Ramos (cell line): ENCODE results near the gene PAQR9.

Experiments used
- in situ Hi-C: fragments of 300-500 bp; cut with MboI; formaldehyde crosslinking; loops from one replicate; pipeline ENCODE4 v1.14.3; 2022; ENCODE audit warnings: low sequenced_read_pairs; ENCODE audit not compliant: unreplicated experiment

PAQR9 gene

DNA sequence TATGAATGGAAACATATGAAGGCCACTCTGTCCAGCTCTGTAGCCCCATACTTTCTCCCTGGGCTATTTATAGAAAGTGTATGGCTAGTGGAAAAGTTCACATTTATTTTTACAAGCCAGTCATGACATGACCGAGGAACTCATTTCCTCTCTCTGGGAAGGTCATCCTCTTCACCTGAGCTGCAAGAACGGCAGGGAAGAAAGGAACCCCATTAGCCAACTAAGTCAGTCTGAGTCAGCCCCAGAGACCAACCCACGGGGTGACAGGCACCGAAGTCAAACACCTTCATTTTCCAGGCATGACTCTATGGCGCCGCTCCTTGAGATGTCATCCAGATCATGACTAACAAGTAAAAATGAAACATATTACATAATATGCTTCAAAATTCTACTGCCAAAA lies 4.8 kb downstream of the PAQR9 start:
- in situ Hi-C loops, result no loop called here

DNA sequence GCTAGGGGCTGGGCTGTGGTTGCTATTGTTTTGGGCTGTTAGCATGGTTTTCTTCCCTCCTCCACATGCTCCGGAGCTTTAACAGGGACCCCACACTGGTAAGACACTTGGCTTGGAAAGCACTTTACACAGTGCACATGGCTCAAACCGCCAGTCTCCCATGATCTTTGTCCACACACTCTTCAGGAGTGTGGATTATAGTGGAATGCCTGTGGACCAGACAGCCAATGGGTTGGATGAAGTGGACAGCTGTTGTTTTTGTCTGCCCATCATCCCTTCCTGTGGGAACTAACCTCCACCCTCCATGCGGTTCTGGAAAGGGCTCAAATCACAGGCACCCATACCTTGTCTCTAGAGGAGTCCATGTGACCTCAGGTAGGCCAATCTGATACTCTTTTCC lies 10.0 kb downstream of the PAQR9 start:
- in situ Hi-C loops, result no loop called here

DNA sequence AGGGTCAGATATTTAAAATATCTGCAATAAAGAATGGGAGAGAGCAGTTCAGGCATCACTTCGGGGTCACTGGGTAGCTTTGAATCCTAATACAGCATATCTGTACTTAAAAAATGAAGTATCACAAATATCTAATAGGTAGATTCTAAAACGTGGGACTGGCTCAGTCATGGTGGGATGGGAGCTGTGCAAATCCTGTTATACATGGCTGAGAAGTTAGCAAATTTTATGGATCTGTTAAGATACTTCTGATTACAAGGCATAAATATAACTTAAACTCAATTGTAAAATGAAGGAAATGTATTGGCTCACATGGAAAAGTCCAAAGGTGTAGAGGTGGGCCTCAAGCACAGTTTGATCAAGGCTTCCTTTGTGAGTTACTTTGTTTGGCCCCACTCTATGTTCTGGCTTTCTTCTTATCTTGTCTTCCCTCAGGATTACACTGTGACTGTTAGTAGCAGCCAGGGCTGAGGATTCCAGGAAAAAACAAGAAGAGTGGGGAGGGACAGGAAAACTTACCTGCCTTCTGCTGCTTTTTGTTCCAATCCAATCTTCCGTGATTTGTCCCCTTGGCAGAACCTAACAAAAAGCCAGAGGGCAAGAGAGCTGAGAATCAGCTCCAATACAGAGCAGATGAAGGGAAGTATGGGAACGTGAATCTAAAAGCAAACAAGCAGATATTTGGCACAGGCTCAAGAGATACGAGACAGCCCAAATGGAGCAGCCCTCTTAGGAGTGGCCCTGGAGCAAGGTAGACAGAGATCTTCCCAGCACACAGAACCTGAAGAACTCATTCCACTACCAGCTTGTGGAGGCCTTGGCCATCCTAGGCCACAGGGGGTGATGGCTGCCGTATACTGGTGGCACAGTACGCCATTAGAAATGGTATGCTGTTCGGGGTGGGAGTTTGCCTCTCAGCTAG lies 10.9 kb downstream of the PAQR9 start:
- in situ Hi-C loops, result no loop called here

DNA sequence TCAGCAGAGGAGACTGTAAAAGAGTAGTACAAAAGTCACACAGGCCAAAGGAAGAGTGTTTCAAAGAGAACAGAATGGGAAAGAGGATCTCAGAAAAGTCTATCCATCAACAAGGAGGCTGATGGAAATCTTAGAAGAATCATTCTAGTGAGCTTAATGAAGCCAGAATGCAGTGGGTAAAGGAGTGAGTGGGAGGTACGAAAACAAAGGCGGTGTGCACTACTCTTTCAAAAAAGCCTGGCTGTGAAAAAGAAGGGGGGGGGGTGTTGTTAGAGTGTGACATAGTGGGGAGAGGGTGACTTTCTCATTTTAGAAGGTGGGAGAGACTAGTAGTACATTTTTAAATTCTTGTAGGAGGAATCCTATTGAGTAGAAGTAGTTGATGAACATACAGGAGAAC lies 11.7 kb downstream of the PAQR9 start:
- in situ Hi-C loops, result no loop called here

DNA sequence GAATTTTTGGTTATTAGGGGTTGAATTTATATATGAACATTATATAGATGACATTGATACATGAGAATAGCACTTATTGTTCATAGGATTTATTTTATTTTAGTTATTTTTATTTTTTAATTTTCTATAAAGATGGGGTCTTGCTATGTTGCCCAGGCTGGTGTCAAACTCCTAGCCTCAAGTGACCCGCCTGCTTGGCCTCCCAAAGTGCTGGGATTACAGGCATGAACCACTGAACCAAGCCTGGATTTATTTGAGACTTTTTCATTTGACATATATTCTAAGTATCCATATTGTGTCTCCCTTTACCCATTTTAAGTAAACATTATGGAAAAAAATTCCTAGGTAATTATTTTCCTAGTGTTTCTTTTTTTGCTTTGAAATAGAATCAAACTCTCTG lies 12.5 kb downstream of the PAQR9 start:
- in situ Hi-C loops, result no loop called here

DNA sequence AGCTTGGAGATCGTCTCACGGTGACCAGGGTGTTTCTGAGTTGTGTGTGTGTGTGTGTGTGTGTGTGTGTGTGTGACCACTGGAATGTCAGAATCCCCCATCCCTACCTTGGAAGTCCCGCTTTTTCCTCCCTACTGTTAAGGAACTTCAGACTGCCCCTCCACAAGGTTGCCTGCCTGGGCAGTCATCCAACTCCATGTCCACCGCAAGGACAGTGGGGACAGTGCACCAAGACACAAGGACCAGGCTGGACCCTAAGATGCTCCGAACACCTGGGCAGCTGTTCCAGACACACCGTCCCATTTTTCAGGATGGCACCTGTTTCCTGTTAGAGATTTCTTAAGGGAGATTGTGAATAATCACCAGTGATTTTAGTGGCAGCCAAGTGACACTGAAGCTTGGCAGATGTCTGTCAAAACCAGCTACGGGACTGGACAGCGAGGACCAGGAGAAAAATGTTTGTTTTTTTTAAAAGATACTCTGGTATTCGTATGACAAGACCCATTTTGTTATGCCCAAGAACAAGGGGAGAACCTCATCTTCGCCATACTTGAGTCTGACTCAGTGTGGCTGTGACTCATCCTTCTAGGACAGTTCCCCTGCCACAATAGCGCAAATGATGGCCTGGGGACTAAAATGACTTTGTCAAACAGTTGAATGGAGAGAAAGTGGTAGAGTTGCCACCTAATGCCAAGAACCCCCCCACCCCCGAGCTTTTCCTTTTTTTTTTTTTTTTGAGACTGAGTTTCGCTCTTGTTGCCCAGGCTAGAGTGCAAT lies 15.5 kb downstream of the PAQR9 start:
- in situ Hi-C loops, result no loop called here

DNA sequence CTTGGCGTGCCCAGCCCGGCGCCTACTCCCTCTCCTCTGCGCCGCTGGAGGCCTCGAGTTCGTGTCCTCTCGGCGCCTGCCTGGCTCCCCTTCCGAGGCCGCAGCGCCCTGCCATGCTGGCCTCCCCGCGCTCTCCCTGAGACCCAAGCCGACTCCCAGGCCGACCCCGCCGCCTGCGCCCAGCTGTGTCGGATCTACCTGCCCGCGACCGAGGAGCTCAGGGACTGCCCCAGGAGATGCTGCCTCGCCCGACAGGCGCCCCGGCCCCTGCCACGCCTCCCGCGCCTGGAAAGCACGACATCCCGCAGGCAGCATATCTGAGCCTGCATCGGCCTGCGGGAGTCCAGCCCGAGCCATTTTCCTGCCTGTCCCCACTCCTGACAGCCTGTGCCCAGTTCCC lies 16.1 kb downstream of the PAQR9 start:
- in situ Hi-C loops, result no loop called here

DNA sequence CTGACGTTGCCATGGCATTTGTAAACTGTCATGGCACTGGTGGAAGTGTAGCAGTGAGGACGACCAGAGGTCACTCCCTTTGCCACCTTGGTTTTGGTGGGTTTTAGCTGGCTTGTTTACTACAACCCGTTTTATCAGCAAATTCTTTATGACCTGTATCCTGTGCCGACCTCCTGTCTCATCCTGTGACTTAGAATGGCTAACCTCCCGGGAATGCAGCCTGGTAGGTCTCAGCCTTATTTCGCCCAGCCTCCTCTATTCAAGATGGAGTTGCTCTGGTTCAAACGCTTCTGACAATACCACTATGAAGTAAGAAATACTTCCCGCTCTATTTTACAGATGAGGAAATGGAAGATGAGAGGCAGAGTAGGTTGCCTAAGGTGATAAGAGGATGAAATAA lies 16.6 kb downstream of the PAQR9 start:
- in situ Hi-C loops, result no loop called here

DNA sequence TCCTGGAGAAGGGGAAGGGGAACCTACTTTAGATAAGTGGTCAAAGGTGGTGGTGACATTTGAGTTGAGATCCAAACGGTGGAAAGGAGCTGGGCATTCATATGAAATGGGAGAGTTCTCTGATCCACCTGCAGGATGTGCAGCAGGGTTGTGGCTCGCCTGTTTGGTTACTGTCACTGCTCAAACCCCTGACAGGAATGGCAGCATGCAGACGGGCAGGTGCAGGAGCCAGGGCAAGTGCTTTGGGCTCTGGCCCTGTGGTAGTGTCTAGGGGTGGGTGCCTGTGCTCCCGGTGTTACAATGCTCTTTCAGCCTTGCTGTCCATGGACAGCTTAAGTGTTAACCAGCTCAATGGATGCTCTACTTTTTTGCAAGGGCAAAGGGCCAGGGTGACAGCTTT lies 18.5 kb downstream of the PAQR9 start:
- in situ Hi-C loops, result no loop called here

DNA sequence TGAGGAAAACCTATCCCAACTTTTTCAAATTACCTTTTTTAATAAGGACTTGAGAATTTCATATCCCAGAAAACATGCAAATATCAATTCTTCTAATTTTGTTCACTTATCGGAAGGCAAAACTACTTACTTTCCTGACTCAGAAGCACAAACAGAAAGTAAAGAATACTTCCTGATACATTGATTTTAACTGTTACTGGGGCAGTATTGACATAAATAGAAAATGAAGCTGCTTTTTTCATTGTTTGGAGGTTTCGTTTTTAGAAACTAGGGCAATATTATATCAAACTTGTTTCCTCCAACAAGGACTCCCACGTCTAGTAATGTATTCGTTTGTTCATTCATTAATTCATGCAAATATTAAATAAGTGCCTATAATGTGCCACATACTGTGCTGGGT lies 19.1 kb downstream of the PAQR9 start:
- in situ Hi-C loops, result no loop called here

DNA sequence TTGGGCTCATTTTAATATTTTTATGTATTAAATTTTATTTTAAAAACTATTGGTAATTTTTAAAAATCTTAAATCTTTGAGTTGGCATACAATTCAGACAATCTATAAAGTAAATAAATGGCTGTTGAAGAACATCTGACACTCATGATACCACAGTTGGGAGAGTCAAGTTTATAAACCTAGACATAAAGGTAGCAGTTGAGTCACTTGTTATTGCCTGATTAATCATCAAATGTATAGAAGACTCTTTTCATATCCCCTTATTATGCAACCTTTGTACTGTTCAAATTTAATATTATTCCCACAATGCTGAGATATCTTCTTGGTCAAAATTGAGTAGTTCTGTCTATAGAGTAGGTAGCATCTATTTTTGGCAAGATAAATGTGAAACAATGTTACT lies 19.6 kb downstream of the PAQR9 start:
- in situ Hi-C loops, result no loop called here

DNA sequence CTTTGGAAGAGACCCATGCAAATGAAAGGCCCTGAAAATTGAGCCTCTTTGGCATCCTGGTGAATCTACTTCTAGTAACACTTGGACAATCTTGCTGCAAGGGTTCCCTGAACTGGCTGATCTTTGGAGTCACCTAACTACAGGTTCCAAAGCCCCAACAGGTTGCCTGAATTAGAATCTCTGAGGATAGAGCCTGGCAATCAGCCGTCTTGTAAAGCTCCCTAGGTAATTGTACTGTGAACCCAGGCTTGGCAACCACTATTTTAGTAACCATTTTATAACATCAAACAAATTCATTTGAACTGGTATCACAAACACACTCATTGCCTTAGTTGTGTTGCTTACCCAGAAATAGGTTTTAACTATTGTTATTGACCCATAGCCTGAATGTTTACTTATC lies 20.1 kb downstream of the PAQR9 start:
- in situ Hi-C loops, result no loop called here

DNA sequence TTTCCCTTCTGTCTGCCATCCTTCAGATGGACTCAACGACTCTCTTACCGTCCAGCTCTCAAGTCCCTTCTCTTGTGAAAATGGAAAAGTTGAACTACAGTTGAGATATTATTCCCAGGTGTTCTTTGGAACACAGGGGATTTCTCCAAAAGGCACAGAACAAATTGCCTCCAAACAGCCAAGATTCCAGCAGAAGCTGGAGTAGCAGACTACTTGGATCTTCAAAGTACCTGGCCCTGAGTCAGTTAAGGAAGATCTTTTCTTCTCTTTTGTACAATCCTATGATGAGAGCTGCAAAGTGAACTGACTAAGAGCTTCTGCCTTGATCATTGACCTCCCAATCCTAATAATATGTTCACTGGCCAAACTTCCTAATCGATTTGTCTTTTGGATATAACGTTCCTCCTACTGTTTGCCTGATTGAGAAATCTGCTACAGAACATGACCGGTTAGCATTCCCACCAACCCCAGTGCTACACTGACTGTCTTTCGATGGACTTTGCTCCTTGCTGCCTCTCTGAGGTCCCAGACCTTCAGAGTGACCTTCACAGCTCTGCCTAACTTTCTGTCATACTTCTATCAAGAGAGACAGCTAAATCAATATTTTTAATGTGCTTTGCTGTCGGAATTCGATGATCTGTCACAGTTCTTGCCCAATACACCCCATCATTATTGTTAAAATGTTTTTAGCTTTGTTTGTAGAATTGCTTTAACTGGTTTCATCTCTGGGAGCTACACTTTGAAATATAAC lies 21.9 kb downstream of the PAQR9 start:
- in situ Hi-C loops, result no loop called here

DNA sequence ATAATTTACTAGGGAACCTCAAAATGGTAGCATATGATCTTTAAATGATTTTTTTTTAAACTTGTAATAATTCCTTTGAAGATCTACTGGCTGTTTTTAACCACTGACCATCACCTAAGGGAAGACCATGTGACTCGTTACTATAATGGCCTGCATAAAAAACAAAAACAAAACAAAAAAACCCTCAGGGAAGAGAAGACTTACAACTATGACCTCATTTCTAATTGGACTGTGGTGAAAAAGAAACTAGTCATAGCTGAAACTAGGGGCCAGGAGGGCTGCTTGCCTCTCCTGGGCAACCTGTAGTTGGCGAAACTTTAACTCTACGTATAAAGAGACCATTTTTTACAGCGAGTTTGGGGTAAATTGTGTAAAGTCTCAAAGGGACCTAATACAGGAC lies 23.0 kb downstream of the PAQR9 start:
- in situ Hi-C loops, result no loop called here

DNA sequence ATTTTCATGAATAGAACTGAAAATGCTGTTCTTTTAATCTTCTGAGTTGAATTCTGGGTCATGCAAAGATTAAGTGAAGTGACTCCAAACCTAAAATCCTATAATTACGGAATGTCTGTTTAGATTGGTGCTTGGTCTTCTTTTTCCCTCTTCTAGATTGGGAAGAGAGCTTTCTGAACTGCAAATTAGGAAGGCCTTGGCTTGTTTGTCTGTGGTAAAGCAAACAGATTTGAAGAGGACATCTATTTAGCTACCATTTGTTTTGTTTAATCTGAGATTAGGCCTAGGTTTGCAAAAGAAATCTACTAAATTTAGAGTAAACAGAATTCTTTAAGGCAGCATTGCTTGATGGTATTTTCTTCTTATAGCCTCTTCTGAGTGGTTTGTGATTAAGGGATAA lies 23.5 kb downstream of the PAQR9 start:
- in situ Hi-C loops, result no loop called here

DNA sequence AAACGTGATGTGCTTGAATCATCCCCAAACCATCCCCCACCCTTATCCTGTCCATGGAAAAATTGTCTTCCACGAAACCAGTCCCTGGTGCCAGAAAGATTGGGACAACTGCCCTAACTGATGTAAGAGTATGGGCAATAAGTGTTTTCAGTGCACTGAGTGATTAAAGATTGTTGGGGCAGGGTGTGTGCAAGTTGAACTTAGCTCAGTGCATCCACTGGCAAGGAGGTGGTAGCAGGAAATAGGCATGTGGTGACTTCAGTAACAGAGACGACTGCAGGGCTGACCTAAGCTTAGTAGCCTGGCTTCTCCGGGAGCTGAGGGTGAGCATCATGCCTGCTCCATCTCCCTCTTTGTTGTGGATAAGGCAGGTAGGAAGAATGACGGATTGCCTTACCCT lies 27.5 kb downstream of the PAQR9 start:
- in situ Hi-C loops, result no loop called here

DNA sequence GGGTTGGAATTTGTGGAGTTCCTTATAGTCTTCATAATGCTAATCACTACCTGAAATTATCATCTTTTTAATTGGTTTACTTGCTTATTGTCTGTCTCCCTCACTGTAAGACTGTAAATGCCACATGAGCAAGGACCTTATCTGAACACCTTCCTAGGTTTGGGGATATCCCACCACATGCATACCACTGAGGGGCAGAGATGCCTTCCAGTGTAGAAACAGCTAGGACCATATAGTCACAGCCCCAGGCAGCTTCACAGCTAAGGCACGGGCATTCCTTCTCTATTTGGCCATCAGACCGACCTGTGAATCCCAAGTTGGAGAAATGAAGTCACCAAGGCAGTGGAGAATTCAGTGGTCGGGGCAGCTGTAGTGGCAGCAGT lies 28.6 kb downstream of the PAQR9 start:
- in situ Hi-C loops, result no loop called here

DNA sequence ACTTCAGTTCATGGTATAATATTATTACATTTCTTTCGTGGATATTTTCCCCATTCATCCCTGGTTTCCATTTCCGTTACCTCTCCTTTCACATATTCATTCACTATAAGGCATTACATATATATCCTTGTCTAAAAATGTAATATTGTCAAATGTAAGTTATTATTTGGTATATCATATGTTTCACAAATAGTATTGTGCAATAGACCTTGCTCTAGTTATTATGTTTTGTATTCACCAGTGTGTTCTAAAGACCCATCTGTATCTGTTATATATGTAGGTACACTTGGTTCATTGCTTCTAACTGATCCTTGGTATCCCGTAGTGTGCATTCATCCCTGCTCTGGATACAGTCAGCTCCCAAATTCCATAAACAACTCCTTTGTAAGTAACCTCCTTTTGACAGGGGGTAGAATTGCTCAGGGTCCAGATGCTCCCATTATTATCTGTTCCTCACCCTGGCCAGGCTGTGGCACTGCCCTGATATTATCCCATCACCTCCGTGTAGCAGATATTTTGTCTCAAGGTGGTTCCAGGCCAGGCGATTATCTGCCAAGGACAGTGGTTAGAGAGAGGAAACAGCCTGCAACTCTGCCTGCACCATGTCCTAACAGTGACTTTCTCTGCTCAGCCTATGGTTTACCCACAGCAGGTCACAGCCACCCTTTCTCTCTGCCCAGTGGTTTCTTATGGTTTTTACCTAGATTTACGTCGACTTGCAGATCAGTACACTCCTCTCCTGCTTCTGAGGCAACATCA lies 29.2 kb downstream of the PAQR9 start:
- in situ Hi-C loops, result no loop called here

DNA sequence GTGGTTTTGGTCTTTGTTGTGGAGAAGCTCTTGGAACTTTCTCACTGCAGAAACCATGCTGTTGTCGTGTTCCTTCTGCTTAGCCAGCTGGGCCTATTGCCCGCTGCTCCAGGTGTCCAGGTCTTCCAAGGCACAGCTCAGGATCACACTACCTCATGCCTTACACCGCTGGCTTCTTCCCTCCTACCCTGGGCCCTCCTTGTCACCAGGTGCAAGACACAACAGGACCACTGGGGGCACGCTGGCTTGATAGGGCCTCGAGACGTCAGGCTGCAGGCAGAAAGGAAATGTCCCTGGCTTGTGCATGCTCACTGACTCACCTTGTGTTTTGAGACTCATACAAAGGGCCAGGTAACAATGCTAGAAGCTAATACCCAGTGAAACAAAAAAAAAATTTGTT lies 32.3 kb downstream of the PAQR9 start:
- in situ Hi-C loops, result no loop called here

DNA sequence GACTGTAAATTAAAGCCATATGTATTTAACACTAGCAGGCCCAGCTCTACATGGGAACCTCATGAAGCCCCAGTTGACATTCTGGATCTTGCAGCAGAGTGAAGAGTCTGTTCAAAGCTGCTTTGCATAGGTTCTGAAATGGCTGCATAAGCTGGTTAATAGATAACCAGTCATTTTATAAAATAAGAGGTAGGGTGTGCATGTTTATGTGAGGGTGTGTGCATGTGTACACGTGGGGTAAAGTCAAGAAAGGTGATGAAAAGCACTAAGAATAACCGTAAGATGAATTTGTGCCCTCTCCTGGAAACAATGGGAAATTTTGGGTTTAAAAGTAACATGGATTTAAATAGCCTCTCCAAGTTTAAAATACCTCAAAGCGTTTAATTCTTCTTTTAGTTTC lies 33.0 kb downstream of the PAQR9 start:
- in situ Hi-C loops, result no loop called here
